CD4-positive, alpha-beta memory T cell (primary cell): ENCODE results near the gene KCNQ2. TPM values are rescaled to one million over a fixed set of nuclear protein-coding genes. Genes with fewer than 3 reads are reported as not detected.

Experiments
- CTCF ChIA-PET: fragments of 350-600 bp; sonication (Branson Sonifier 250); formaldehyde crosslinking; loops from one replicate; lab custom pipeline; 2021; ENCODE audit warnings: inconsistent platforms; ENCODE audit not compliant: partially characterized antibody; lab: Charles Lee
- POLR2A ChIA-PET: fragments of 350-600 bp; sonication (Branson Sonifier 250); formaldehyde crosslinking; loops from one replicate; lab custom pipeline; 2021; ENCODE audit not compliant: partially characterized antibody; lab: Charles Lee
- DNase-seq, 5 donors: peaks; one replicate each; pipeline versions ENCODE4 v3.0.0 to v3.0.0-alpha.2; 2020 to 2022; ENCODE audit warnings: mixed read lengths in 1 of 5
- H3K27ac ChIP-seq: one replicate; pipeline ENCODE4 v1.7.0; 2013; ENCODE audit warnings: low read depth, low read length
- H3K27me3 ChIP-seq: 2 replicates; pipeline ENCODE4 v1.7.0; 2013; ENCODE audit warnings: mild to moderate bottlenecking, low read length, moderate library complexity; ENCODE audit not compliant: insufficient read depth
- H3K36me3 ChIP-seq: 2 replicates; pipeline ENCODE4 v1.7.0; 2013; ENCODE audit warnings: mild to moderate bottlenecking, low read length, moderate library complexity; ENCODE audit not compliant: insufficient read depth
- H3K4me1 ChIP-seq: 2 replicates; pipeline ENCODE4 v1.7.0; 2013; ENCODE audit warnings: mild to moderate bottlenecking, low read length, moderate library complexity; ENCODE audit not compliant: insufficient read depth
- H3K4me3 ChIP-seq, 2 donors: one replicate each; pipeline ENCODE4 v1.7.0; 2013; ENCODE audit warnings: low read length in 2 of 2, mild to moderate bottlenecking in 1 of 2
- H3K9me3 ChIP-seq, 2 donors: one replicate each; pipeline ENCODE4 v1.7.0; 2013; ENCODE audit warnings: low read length in 2 of 2, control low read depth in 1 of 2; ENCODE audit not compliant: control insufficient read depth in 1 of 2
- H3K27ac Mint-ChIP-seq, 7 donors: one replicate each; pipeline ENCODE4 v1.8.0; 2020 to 2021; ENCODE audit warnings: mixed read lengths in 7 of 7, mild to moderate bottlenecking in 6 of 7, inconsistent platforms in 3 of 7, moderate library complexity in 3 of 7
- H3K27me3 Mint-ChIP-seq, 2 donors: one replicate each; pipeline ENCODE4 v1.8.0; 2020 to 2021; ENCODE audit warnings: mixed read lengths in 2 of 2
- H3K36me3 Mint-ChIP-seq, 2 donors: one replicate each; pipeline ENCODE4 v1.8.0; 2020 to 2021; ENCODE audit warnings: mixed read lengths in 2 of 2, inconsistent platforms in 1 of 2, mild to moderate bottlenecking in 1 of 2
- H3K4me1 Mint-ChIP-seq, 4 donors: one replicate each; pipeline ENCODE4 v1.8.0; 2020 to 2021; ENCODE audit warnings: mixed read lengths in 4 of 4, mild to moderate bottlenecking in 1 of 4
- H3K4me3 Mint-ChIP-seq, 8 donors: one replicate each; pipeline ENCODE4 v1.8.0; 2020 to 2021; ENCODE audit warnings: mixed read lengths in 8 of 8, mild to moderate bottlenecking in 7 of 8, moderate library complexity in 6 of 8, inconsistent platforms in 3 of 8
- H3K9me3 Mint-ChIP-seq, 8 donors: one replicate each; pipeline ENCODE4 v1.8.0; 2020 to 2021; ENCODE audit warnings: mixed read lengths in 8 of 8, mild to moderate bottlenecking in 5 of 8, inconsistent platforms in 3 of 8, moderate library complexity in 1 of 8
- intact Hi-C: fragments of 100-400 bp; cut with micrococcal nuclease; formaldehyde crosslinking; loops from one replicate; pipeline ENCODE4 v1.15.1; 2023
- polyA plus RNA-seq, 2 donors: library from polyadenylated mRNA; unstranded; fragments of 300-500 nt; fragmentation: Illumina TruSeq; gene quantifications; one replicate each; pipeline ENCODE4 v1.2.3, GENCODE V29; 2021
- total RNA-seq, 2 experiments: library from RNA; stranded (reverse); gene quantifications; one replicate each; pipeline ENCODE4 v1.2.3, GENCODE V29; 2021

KCNQ2 gene
- total and polyA plus RNA-seq, 4 experiments from 2014 or later: not detected

DNA sequence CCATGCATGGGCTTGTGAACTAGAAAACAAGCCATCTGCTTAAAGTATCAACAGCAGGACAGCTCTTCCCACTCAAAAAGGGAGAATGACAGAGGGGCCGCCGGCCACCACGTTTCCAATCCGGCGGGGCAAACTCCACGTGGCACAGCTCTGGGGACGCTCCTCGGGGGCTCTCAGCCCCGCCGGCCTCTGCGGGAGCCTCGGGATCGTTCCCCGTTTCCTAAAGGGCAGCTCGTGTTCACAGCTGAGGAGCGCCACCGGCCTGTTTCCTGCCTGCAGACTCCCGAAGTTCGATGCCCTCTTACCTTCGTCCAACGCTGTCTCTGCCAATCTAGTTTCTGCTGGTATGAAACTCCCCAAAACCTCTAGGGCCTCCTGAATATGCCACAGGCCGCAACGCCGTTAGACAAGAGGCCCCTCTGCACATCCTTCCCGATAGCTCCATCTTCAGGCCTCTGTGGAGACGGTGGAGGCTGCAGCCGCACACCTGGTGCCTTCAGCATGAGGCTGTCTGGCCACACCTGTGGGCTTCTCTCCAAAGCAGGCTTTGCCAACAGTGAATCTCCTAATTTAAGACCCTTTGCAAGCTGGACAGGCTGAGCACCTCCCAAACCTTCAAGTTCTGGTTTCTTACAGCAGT is 46.5 kb downstream of the KCNQ2 start:
- Histone ChIP-seq H3K36me3 (no peaks in the 10 kb centered on the region), H3K27me3 (no peaks in the 10 kb centered on the region), H3K4me1 (no peaks in the 10 kb centered on the region), H3K4me3 (no peak overlapping the region), H3K9me3 (no peaks in the 10 kb centered on the region), H3K27ac (no peak overlapping the region)
- Mint-ChIP-seq H3K27ac (no peak overlapping the region), H3K27me3 (peaks cover 0 to 3% of the 10 kb centered on the region in 2 donors), H3K4me1 (no peaks in the 10 kb centered on the region), H3K9me3 (no peaks in the 10 kb centered on the region), H3K36me3 (no peaks in the 10 kb centered on the region), H3K4me3 (no peak overlapping the region)
- DNase-seq: no peak
- ChIA-PET POLR2A (no interaction called here), CTCF (no interaction called here)
- intact Hi-C loops: no loop called here

GRCh38 chr20:63424613-63425012 is 47.8 kb downstream of the KCNQ2 start:
- Histone ChIP-seq H3K4me3 (no peak overlapping the region), H3K4me1 (no peaks in the 10 kb centered on the region), H3K27ac (no peak overlapping the region), H3K27me3 (no peaks in the 10 kb centered on the region), H3K9me3 (no peaks in the 10 kb centered on the region), H3K36me3 (no peaks in the 10 kb centered on the region)
- Mint-ChIP-seq H3K36me3 (no peaks in the 10 kb centered on the region), H3K4me1 (no peaks in the 10 kb centered on the region), H3K27ac (no peak overlapping the region), H3K9me3 (no peaks in the 10 kb centered on the region), H3K4me3 (no peak overlapping the region), H3K27me3 (peaks cover under 1 to 3% of the 10 kb centered on the region in 2 donors)
- POLR2A ChIA-PET: no interaction called here
- intact Hi-C loops: no loop called here
- no peak for DNase-seq
- CTCF ChIA-PET: no interaction called here

DNA sequence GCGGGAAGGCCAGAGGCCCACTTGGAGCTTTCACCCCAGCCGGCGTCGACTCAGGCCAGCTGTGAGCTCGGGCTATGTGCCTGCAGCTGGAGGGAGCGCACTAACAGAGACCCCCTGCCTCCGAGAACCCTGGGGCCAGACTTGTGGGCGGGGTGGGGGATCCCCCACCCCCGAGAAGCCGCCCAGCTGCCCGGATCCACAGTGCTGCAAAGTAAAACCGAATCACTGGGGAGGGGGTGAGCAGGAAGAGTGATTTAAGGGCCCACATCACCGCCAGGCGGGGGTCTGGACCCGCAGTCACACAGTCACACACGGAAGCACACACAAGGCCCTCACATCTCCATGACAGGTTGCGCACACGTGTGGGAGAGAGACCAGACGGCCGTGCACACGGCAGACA is 48.7 kb downstream of the KCNQ2 start:
- no peak for DNase-seq
- H3K4me1 ChIP-seq: no peaks in the 10 kb centered on the region
- no peak overlapping the region for H3K27ac ChIP-seq
- H3K36me3 Mint-ChIP-seq: no peaks in the 10 kb centered on the region
- ChIA-PET POLR2A (no interaction called here), CTCF (no interaction called here)
- no peaks in the 10 kb centered on the region for H3K27me3 ChIP-seq
- no peaks in the 10 kb centered on the region for H3K36me3 ChIP-seq
- intact Hi-C loops: no loop called here
- H3K9me3 Mint-ChIP-seq: no peaks in the 10 kb centered on the region
- no peaks in the 10 kb centered on the region for H3K4me1 Mint-ChIP-seq
- peaks cover 3 to 4% of the 10 kb centered on the region in 2 donors for H3K27me3 Mint-ChIP-seq
- no peak overlapping the region for H3K4me3 ChIP-seq
- H3K27ac Mint-ChIP-seq: no peak overlapping the region
- H3K9me3 ChIP-seq: no peaks in the 10 kb centered on the region
- H3K4me3 Mint-ChIP-seq: no peak overlapping the region

DNA sequence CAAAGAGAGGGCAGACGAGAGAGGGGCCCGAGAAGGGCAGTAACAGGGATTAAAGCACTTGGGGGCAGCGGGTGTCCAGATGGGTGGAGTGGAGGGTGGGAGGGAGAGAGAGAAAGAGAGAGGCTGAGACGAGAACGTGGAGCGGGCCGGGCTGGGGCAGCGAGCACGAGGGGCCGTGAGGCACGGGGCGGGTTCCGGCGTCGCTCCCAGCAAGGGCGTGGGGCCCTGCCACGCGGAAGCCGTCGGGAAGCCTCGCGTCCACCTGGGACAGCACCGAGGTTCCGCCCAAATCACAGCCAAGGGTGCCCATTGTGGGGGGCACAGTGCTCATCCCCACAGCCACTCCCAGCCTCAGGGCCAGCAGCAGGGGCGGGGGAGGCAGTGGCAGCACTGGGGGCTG is 49.8 kb downstream of the KCNQ2 start:
- Histone ChIP-seq H3K9me3 (no peaks in the 10 kb centered on the region), H3K27ac (no peak overlapping the region), H3K4me1 (no peaks in the 10 kb centered on the region), H3K27me3 (no peaks in the 10 kb centered on the region), H3K4me3 (no peak overlapping the region), H3K36me3 (no peaks in the 10 kb centered on the region)
- intact Hi-C loops: no loop called here
- no peak for DNase-seq
- Mint-ChIP-seq H3K27ac (no peak overlapping the region), H3K4me3 (no peak overlapping the region), H3K4me1 (no peaks in the 10 kb centered on the region), H3K9me3 (no peaks in the 10 kb centered on the region), H3K36me3 (no peaks in the 10 kb centered on the region), H3K27me3 (peaks cover 3 to 5% of the 10 kb centered on the region in 2 donors)
- ChIA-PET CTCF (no interaction called here), POLR2A (no interaction called here)

DNA sequence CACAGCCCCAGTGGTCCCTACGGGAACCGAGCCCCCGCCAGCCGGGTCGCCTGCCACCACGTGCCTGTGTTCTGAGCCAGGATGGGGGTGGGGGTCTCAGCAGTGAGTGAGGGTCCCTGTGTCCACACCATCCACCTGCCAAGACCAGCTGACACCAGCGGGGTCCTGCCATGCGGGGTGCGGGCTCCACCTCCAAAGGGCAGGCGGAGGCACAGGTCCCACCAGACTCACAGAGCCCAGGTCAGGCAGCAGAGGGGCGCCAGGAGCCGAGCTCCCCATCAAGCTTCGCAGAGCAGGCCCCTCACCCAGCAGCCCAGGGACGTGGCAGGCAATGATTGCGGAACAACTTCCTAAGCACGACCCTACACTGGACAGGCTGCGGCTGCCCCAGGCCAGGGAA is 50.5 kb downstream of the KCNQ2 start:
- Mint-ChIP-seq H3K4me3 (no peak overlapping the region), H3K27me3 (peaks cover 3 to 5% of the 10 kb centered on the region in 2 donors), H3K36me3 (no peaks in the 10 kb centered on the region), H3K4me1 (no peaks in the 10 kb centered on the region), H3K9me3 (no peaks in the 10 kb centered on the region), H3K27ac (no peak overlapping the region)
- CTCF ChIA-PET: no interaction called here
- Histone ChIP-seq H3K27ac (no peak overlapping the region), H3K27me3 (no peaks in the 10 kb centered on the region), H3K4me1 (no peaks in the 10 kb centered on the region), H3K4me3 (no peak overlapping the region), H3K9me3 (no peaks in the 10 kb centered on the region), H3K36me3 (no peaks in the 10 kb centered on the region)
- no peak for DNase-seq
- intact Hi-C loops: no loop called here
- POLR2A ChIA-PET: no interaction called here

DNA sequence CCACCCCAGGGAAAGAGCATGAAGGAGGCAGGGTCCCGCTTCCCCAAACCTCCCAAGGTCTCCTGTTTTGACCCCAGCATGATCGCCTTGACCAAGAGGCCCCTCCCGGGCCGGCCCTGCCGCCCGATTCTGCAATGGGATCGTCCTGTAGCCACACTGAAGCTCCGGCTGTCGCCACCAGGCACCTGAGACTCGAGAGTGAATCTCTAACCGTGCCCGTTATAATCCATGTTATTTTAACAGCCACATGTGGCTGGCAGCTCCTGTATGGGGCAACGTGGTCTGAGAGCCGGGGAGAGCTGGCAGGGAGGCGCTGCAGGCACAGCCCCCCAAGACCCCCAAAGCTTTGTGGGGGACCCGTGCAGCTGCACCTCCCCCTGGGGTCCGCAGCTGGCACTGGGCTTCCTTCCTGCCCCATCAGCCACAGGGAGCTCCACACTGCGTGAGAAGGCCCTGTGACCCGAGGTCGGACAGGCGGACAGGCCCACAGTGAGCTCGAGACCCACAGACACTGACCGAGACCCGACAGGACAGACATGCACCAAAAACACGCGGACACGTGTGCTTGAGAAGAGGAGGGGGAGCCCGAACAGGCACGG is 51.3 kb downstream of the KCNQ2 start:
- no peak overlapping the region for H3K4me3 ChIP-seq
- no peaks in the 10 kb centered on the region for H3K36me3 Mint-ChIP-seq
- H3K27me3 ChIP-seq: no peaks in the 10 kb centered on the region
- H3K36me3 ChIP-seq: no peaks in the 10 kb centered on the region
- no peaks in the 10 kb centered on the region for H3K9me3 ChIP-seq
- no peak for DNase-seq
- no peak overlapping the region for H3K27ac Mint-ChIP-seq
- H3K4me1 ChIP-seq: no peaks in the 10 kb centered on the region
- intact Hi-C loops: no loop called here
- H3K27me3 Mint-ChIP-seq: peaks cover 3 to 7% of the 10 kb centered on the region in 2 donors
- H3K4me1 Mint-ChIP-seq: no peaks in the 10 kb centered on the region
- H3K27ac ChIP-seq: no peak overlapping the region
- ChIA-PET CTCF (interaction anchor here (1.4 kb wide), 1 partner anchor 198 kb away, joined by 3 read pairs; no protein-coding TSS in a partner anchor), POLR2A (no interaction called here)
- H3K9me3 Mint-ChIP-seq: no peaks in the 10 kb centered on the region
- H3K4me3 Mint-ChIP-seq: no peak overlapping the region

DNA sequence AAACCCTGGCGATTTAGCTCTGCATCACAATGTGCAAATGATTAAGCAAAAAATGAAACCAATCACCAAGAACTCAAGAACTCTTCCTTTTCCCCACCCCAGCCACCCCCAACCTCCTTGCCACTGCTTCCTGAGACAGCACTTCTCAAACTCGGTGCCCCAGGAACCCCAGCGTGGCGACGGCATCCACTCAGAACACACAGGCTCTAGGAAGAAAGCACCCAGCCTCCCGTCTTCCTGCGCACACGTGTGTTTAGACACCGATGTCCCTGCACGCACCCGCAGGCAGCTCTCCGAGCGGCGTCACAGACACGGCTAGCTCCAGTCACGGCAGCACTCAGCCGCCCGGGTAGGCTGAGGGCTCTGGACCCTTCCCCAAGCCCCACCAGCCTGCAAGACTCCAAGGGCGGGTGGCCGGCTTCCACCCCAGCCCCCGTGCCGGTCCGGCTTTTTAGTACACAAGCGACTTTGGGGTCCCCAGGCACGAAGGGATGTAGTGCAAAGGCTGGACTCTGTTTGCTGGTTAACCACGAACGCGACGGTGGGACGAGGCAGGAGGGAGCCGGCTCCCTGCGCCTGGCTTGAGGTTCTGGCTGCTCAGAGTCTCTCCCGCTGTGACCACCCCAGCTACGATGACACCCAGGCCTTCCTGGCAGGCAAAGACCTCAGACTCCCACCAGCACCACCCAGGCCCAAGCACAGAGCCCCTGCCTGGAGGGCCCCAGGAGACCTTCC is 51.9 kb downstream of the KCNQ2 start:
- Mint-ChIP-seq H3K27me3 (peaks cover 3 to 7% of the 10 kb centered on the region in 2 donors), H3K9me3 (no peaks in the 10 kb centered on the region), H3K4me1 (no peaks in the 10 kb centered on the region), H3K36me3 (no peaks in the 10 kb centered on the region), H3K27ac (no peak overlapping the region), H3K4me3 (no peak overlapping the region)
- H3K4me1 ChIP-seq: no peaks in the 10 kb centered on the region
- POLR2A ChIA-PET: no interaction called here
- H3K27ac ChIP-seq: no peak overlapping the region
- DNase-seq: no peak
- intact Hi-C loops: no loop called here
- H3K4me3 ChIP-seq: no peak overlapping the region
- H3K9me3 ChIP-seq: no peaks in the 10 kb centered on the region
- H3K27me3 ChIP-seq: no peaks in the 10 kb centered on the region
- CTCF ChIA-PET: interaction anchor here (1.4 kb wide), 1 partner anchor 197 kb away, joined by 3 read pairs; no protein-coding TSS in a partner anchor
- H3K36me3 ChIP-seq: no peaks in the 10 kb centered on the region
